WERI-Rb-1 (cell line): ENCODE results near the gene SKI.

Source experiments
- DNase-seq: peaks from one replicate; pipeline ENCODE4 v3.0.0-alpha.2; 2020
- H3K27ac ChIP-seq: fragments of 250-450 bp; sonication (Bioruptor Pico); 2 replicates; pipeline ENCODE4 v1.5.1; 2020; ENCODE audit warnings: mild to moderate bottlenecking, moderate library complexity
- H3K27me3 ChIP-seq: fragments of 250-450 bp; sonication (Bioruptor Pico); 2 replicates; pipeline ENCODE4 v1.5.1; 2021; ENCODE audit warnings: mild to moderate bottlenecking, low read depth, moderate library complexity; ENCODE audit not compliant: insufficient read depth, severe bottlenecking
- H3K36me3 ChIP-seq: fragments of 250-450 bp; sonication (Bioruptor Pico); 2 replicates; pipeline ENCODE4 v1.5.1; 2020; ENCODE audit warnings: mild to moderate bottlenecking, moderate library complexity
- H3K4me3 ChIP-seq: 2 replicates; pipeline ENCODE4 v1.5.1; 2011; ENCODE audit warnings: low read depth, mild to moderate bottlenecking, control low read depth, low read length
- H3K9me3 ChIP-seq: fragments of 250-450 bp; sonication (Bioruptor Pico); 2 replicates; pipeline ENCODE4 v1.5.1; 2021; ENCODE audit warnings: mild to moderate bottlenecking, moderate library complexity; ENCODE audit not compliant: severe bottlenecking
- CTCF ChIP-seq: IDR thresholded peaks from 2 replicates; pipeline ENCODE4 v1.5.1; 2011; ENCODE audit warnings: low read depth, mild to moderate bottlenecking, control low read depth, inconsistent platforms, low read length

The SKI gene

GRCh38 chr1:2228157-2228594 is at the start of gene SKI:
Gene SKI, plus strand, starts transcription at chr1:2228319. Its CDS starts 448 bp downstream, at chr1:2228767.
- peak within 1 kb of the TSS; percentile 97 for H3K27ac ChIP-seq
- no peaks in the 10 kb centered on the region for H3K9me3 ChIP-seq
- no peak for TF ChIP-seq CTCF

GRCh38 chr1:2178875-2179274 is 49.2 kb upstream of the SKI start:
- Histone ChIP-seq H3K4me3 (no peak overlapping the region), H3K27me3 (no peaks in the 10 kb centered on the region), H3K9me3 (no peaks in the 10 kb centered on the region), H3K27ac (no peak overlapping the region), H3K36me3 (peaks cover 6% of the 10 kb centered on the region)
- TF ChIP-seq CTCF = no peak
- DNase-seq = no peak

More at GRCh38 chr1:2228157-2228594, at the start of gene SKI:
- H3K36me3 ChIP-seq = peaks cover 32% of the 10 kb centered on the region
- DNase-seq = no peak
- peak within 1 kb of the TSS; percentile 75 for H3K4me3 ChIP-seq
- H3K27me3 ChIP-seq = no peaks in the 10 kb centered on the region

- TF ChIP-seq CTCF = no peak
- Histone ChIP-seq H3K9me3 (no peaks in the 10 kb centered on the region), H3K27ac (no peak overlapping the region), H3K27me3 (no peaks in the 10 kb centered on the region), H3K36me3 (peaks cover 6% of the 10 kb centered on the region), H3K4me3 (no peak overlapping the region)
- DNase-seq = peak; percentile 62
These were observed 48.7 kb upstream of the SKI start for GRCh38 chr1:2179283-2180013.

GRCh38 chr1:2180297-2181245 is 47.5 kb upstream of the SKI start:
- Histone ChIP-seq H3K27ac (no peak overlapping the region), H3K4me3 (no peak overlapping the region), H3K36me3 (peaks cover 11% of the 10 kb centered on the region; the same call in 1 of the 2 replicates), H3K9me3 (no peaks in the 10 kb centered on the region), H3K27me3 (no peaks in the 10 kb centered on the region)
- TF ChIP-seq CTCF = no peak
- DNase-seq = no peak

GRCh38 chr1:2181271-2181670 is 46.8 kb upstream of the SKI start:
- no peak for TF ChIP-seq CTCF
- Histone ChIP-seq H3K27ac (no peak overlapping the region), H3K36me3 (peaks cover 14% of the 10 kb centered on the region), H3K27me3 (no peaks in the 10 kb centered on the region), H3K4me3 (no peak overlapping the region), H3K9me3 (no peaks in the 10 kb centered on the region)
- no peak for DNase-seq
